Measurements from ENCODE around the gene TEX52.
"Not testable (repeated sequence)": the region's sequence is repeated elsewhere in the genome, so short reads cannot be mapped to it uniquely, and the experiment has no call there.

The TEX52 gene

DNA sequence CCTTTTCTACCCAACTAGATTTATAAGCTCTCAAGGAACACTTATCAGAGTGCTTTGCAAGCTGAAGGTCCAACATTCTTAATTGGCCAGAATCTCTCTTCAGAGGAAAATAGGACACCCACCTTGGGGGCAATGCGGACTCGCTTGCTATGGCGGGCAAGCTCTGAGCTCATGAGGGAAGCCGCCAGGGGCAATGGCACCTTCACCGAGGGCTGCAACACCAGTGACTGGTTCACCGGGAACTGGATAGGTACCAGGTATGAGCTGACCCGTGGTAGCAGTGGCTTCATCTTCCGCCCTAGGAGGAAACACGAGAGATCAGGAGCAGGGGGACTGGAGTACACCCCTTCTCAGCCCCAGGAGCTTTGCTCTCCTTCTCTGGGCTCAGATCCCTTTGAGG lies 7.4 kb upstream of the TEX52 start:
- Histone ChIP-seq H3K4me3 (ENCODE audit: low read depth, low read length) (no peak overlapping the region), H2AFZ (ENCODE audit: low read length, unreplicated experiment) (no peak overlapping the region), H3K36me3 (ENCODE audit: insufficient read depth, low read length) (peaks cover 19% of the 10 kb centered on the region; the same call in 1 of the 2 replicates), H3K27me3 (ENCODE audit: insufficient read depth, low read length) (no peaks in the 10 kb centered on the region), H3K79me2 (ENCODE audit: control insufficient read depth, insufficient read depth, low read length, unreplicated experiment) (no peaks in the 10 kb centered on the region), H3K4me1 (ENCODE audit: control insufficient read depth, insufficient read depth, low read length, unreplicated experiment) (peaks cover 7% of the 10 kb centered on the region), H3K27ac (ENCODE audit: low read depth, low read length) (no peak overlapping the region)

DNA sequence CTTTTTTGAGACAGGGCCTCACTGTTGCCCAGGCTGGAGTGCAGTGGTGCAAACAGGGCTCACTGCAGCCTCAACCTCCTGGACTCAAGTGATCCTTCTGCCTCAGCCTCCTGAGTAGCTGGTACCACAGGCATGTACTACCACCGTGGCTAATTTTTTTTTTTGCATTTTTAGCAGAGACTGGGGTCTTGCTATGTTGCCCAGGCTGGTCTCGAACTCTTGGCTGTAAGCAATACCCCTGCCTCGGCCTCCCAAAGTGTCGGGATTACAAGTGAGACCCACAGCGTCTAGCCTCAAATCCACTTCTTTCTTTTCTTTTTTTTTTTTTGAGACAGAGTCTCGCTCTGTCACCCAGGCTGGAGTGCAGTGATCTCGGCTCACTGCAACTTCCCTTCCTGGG lies 6.6 kb upstream of the TEX52 start:
- H3K36me3 ChIP-seq (ENCODE audit: insufficient read depth, low read length): peaks cover 14% of the 10 kb centered on the region; the same call in 1 of the 2 replicates
- H2AFZ ChIP-seq (ENCODE audit: low read length, unreplicated experiment); H3K27ac ChIP-seq (ENCODE audit: low read depth, low read length); H3K4me3 ChIP-seq (ENCODE audit: low read depth, low read length); H3K27me3 ChIP-seq (ENCODE audit: insufficient read depth, low read length); H3K4me1 ChIP-seq (ENCODE audit: control insufficient read depth, insufficient read depth, low read length, unreplicated experiment); H3K79me2 ChIP-seq (ENCODE audit: control insufficient read depth, insufficient read depth, low read length, unreplicated experiment): not testable (repeated sequence)

DNA sequence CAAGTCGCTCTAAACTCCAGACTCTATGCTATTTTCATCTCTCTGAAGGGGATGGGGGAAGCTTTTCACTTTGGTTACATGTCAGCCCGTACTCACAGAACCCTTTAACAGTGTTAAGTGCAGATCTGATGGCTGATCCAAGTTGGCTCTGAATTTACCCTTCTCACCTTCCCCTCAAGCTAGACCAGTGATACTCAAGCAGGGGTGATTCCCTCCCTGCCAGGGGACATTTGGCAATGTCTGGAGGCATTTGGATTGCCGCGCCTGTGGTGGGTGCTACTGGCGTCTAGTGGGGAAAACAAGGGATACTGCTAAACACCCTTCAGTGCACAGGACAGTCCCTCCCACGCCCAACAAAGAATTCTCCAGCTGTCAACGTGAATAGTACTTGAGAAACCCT lies 6.0 kb upstream of the TEX52 start:
- Histone ChIP-seq H3K36me3 (ENCODE audit: insufficient read depth, low read length) (peaks cover 9% of the 10 kb centered on the region; the same call in 1 of the 2 replicates), H2AFZ (ENCODE audit: low read length, unreplicated experiment) (no peak overlapping the region), H3K27ac (ENCODE audit: low read depth, low read length) (no peak overlapping the region), H3K4me1 (ENCODE audit: control insufficient read depth, insufficient read depth, low read length, unreplicated experiment) (no peaks in the 10 kb centered on the region), H3K79me2 (ENCODE audit: control insufficient read depth, insufficient read depth, low read length, unreplicated experiment) (no peaks in the 10 kb centered on the region), H3K27me3 (ENCODE audit: insufficient read depth, low read length) (no peaks in the 10 kb centered on the region), H3K4me3 (ENCODE audit: low read depth, low read length) (no peak overlapping the region)

DNA sequence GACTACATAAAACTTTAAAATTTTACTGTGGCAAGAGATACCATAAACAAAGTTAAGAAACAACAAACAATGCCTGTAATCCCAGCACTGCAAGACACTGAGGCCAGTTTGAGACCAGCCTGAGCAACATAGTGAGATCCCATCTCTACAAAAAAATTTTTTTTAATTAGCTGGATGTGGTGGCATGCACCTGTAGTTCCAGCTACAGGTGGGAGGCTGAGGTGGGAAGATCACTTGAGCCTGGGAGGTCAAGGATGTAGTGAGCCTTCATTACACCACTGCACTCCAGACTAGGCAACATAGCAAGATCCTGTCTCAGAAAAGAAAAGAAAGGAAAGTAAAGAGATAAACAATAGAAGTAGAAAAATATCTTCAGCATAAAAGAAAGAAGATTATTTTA lies 3.3 kb upstream of the TEX52 start:
- no peaks in the 10 kb centered on the region for H3K79me2 ChIP-seq (ENCODE audit: control insufficient read depth, insufficient read depth, low read length, unreplicated experiment)
- peaks cover 9% of the 10 kb centered on the region; the same call in 1 of the 2 replicates for H3K36me3 ChIP-seq (ENCODE audit: insufficient read depth, low read length)

DNA sequence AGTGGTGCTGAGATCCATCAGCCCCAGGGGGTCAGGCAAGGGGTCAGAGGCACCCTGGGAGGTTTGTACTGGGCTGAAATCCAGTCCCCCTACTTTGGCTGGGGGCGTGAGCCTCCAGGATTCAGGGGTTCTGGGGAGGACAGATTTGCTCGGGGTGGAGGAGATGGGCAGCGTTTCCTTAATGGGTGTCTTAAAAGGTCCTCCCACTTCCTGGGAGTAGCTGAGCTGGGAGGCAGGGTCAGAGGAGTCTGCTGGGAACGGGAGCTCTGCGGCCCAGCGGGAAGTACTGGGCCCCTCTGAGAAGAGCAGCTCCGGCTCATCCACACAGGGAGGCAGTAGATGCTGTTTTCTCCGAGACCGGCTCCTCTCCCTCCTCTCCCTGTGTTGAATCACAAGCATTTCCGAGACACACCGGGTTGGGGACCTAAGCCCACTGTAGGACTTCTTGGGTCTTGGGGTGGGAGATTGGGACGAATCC lies 2.1 kb upstream of the TEX52 start:
- Histone ChIP-seq H3K4me3 (ENCODE audit: low read depth, low read length) (no peak overlapping the region), H3K79me2 (ENCODE audit: control insufficient read depth, insufficient read depth, low read length, unreplicated experiment) (no peaks in the 10 kb centered on the region), H3K27me3 (ENCODE audit: insufficient read depth, low read length) (no peaks in the 10 kb centered on the region), H3K27ac (ENCODE audit: low read depth, low read length) (no peak overlapping the region), H3K4me1 (ENCODE audit: control insufficient read depth, insufficient read depth, low read length, unreplicated experiment) (no peaks in the 10 kb centered on the region), H3K36me3 (ENCODE audit: insufficient read depth, low read length) (peaks cover 7% of the 10 kb centered on the region; the same call in 1 of the 2 replicates), H2AFZ (ENCODE audit: low read length, unreplicated experiment) (no peak overlapping the region)

More for the DNA sequence above, 3.3 kb upstream of the TEX52 start:
- no peak overlapping the region for H3K4me3 ChIP-seq (ENCODE audit: low read depth, low read length)
- H3K4me1 ChIP-seq (ENCODE audit: control insufficient read depth, insufficient read depth, low read length, unreplicated experiment): no peaks in the 10 kb centered on the region
- H2AFZ ChIP-seq (ENCODE audit: low read length, unreplicated experiment): no peak overlapping the region
- no peak overlapping the region for H3K27ac ChIP-seq (ENCODE audit: low read depth, low read length)
- no peaks in the 10 kb centered on the region for H3K27me3 ChIP-seq (ENCODE audit: insufficient read depth, low read length)

DNA sequence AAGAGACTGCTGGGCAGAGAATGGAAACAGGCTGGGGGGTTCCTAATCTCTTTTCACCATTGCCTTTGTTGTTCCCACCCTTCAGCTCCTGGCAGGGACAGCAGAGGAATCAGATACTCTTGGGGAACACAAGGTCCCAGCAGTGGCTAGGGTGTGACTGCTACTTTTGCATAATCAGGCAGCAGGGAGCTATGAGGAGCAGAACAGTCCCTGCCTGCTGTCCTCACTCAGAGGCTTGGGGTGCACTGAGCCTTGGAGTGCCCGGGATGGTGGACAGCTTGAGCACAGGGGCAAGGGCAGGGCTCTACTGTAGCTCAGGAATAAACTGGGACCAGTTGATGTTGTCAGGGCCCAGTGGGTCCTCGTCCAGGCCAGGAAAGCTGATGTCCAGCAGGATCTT lies 1.5 kb upstream of the TEX52 start:
- Histone ChIP-seq H3K4me3 (ENCODE audit: low read depth, low read length) (no peak overlapping the region), H3K79me2 (ENCODE audit: control insufficient read depth, insufficient read depth, low read length, unreplicated experiment) (no peaks in the 10 kb centered on the region), H3K4me1 (ENCODE audit: control insufficient read depth, insufficient read depth, low read length, unreplicated experiment) (no peaks in the 10 kb centered on the region), H3K36me3 (ENCODE audit: insufficient read depth, low read length) (peaks cover 4% of the 10 kb centered on the region; the same call in 1 of the 2 replicates), H2AFZ (ENCODE audit: low read length, unreplicated experiment) (no peak overlapping the region), H3K27ac (ENCODE audit: low read depth, low read length) (no peak overlapping the region), H3K27me3 (ENCODE audit: insufficient read depth, low read length) (no peaks in the 10 kb centered on the region)

DNA sequence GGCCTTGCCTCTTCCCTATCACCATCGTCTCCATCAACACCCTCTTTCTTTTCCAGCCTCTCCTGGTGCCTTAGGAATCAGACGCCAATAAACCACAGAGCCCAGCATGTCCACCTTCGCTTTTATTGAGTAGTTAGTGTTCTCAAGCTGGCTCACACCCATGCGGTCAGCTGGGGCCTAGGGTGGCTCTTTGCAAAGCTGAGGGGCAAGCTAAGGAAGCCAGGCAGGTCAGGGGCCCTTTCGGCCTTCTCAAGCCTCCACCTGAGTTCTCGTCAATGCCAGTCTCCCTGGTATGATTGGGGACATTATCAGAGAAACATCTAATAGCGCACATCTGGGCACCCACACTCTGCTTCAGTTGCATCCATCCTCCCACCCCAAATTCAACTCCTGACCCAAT lies 737 bp upstream of the TEX52 start:
- Histone ChIP-seq H3K27me3 (ENCODE audit: insufficient read depth, low read length) (no peaks in the 10 kb centered on the region), H2AFZ (ENCODE audit: low read length, unreplicated experiment) (no peak overlapping the region), H3K36me3 (ENCODE audit: insufficient read depth, low read length) (no peaks in the 10 kb centered on the region), H3K4me3 (ENCODE audit: low read depth, low read length) (no peak overlapping the region), H3K27ac (ENCODE audit: low read depth, low read length) (no peak overlapping the region), H3K79me2 (ENCODE audit: control insufficient read depth, insufficient read depth, low read length, unreplicated experiment) (no peaks in the 10 kb centered on the region), H3K4me1 (ENCODE audit: control insufficient read depth, insufficient read depth, low read length, unreplicated experiment) (no peaks in the 10 kb centered on the region)

DNA sequence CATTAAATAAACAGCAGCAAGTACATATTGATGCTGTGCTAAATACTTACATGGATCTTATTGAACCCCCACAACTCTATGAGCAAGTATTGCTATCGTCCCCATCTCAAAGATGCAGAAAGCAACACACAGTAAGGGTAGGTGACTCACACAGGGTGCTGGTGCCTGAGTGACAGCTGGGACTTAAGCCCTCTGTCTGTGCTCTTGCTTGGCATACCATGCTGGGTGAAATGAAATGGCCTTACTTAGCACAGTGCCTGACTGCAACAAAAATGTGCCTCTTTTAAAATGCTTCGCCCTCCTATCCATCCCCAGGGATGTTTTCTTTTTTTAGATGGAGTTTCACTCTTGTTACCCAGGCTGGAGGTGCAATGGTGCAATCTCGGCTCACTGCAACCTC lies 788 bp downstream of the TEX52 start:
- Histone ChIP-seq H3K79me2 (ENCODE audit: control insufficient read depth, insufficient read depth, low read length, unreplicated experiment) (no peaks in the 10 kb centered on the region), H3K36me3 (ENCODE audit: insufficient read depth, low read length) (no peaks in the 10 kb centered on the region), H3K27ac (ENCODE audit: low read depth, low read length) (no peak overlapping the region), H3K4me3 (ENCODE audit: low read depth, low read length) (no peak overlapping the region), H2AFZ (ENCODE audit: low read length, unreplicated experiment) (no peak overlapping the region), H3K27me3 (ENCODE audit: insufficient read depth, low read length) (no peaks in the 10 kb centered on the region), H3K4me1 (ENCODE audit: control insufficient read depth, insufficient read depth, low read length, unreplicated experiment) (no peaks in the 10 kb centered on the region)

DNA sequence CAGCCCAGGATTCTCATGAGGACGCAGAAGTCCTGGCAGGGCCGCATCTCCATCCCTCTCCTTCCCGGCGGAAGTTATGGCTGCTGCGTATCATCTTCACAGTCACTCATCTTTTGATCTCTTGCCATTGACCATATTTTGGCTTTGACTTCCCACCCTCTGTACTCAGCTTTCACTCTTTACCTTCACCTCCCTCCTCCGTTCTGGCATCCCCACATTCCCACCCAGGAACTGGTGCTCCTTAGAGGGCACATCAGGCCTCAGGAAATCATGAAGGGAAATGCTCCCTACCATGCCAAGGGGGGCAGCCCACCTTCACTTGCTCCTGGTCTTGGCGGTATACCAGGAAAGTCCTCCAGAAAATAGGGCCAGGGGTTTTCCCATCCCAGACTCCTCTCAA lies 1.3 kb downstream of the TEX52 start:
- no peak overlapping the region for H2AFZ ChIP-seq (ENCODE audit: low read length, unreplicated experiment)
- no peaks in the 10 kb centered on the region for H3K79me2 ChIP-seq (ENCODE audit: control insufficient read depth, insufficient read depth, low read length, unreplicated experiment)
- H3K4me1 ChIP-seq (ENCODE audit: control insufficient read depth, insufficient read depth, low read length, unreplicated experiment): no peaks in the 10 kb centered on the region
- no peak overlapping the region for H3K4me3 ChIP-seq (ENCODE audit: low read depth, low read length)
- H3K36me3 ChIP-seq (ENCODE audit: insufficient read depth, low read length): no peaks in the 10 kb centered on the region
- no peak overlapping the region for H3K27ac ChIP-seq (ENCODE audit: low read depth, low read length)
- H3K27me3 ChIP-seq (ENCODE audit: insufficient read depth, low read length): no peaks in the 10 kb centered on the region

DNA sequence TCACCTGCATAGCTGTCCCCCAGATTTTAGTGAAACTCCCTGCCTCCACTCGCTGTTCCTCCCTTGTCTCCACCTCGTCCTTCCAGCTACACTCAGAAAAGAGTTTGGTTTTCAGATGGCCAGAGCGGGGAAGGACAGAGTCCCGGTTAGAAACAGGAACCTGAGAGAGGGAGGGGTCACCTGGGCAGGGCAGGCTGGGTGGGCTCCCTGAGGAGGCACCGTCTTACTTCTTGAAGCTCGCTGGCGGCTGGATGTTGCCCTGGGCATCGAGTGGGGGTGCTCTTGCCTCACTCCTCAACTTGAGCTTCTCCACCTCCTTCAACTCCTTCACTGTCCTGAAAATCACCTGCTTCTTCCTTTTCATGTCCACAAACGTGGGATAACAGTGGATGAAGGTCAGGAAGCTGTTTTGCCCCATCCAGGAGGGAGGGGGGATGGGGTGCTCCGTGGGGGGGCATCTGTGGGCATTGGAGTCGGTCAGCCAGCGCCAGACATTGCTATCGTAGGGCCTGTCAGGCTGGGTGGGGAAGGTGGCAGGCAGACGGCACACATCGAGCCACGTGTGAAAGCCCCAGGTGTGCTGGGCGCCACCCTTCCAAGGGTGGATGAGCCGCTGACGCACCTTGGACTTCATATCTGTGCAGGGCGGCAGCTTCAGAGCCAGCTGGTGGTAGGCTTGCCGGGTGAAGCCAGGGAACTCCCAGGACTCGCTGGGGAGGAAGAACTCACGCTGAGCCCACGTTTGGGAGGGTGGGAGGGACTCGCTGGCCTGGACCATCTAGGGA lies 2.0 kb downstream of the TEX52 start:
- H3K27me3 ChIP-seq (ENCODE audit: insufficient read depth, low read length): no peaks in the 10 kb centered on the region
- H3K36me3 ChIP-seq (ENCODE audit: insufficient read depth, low read length): no peaks in the 10 kb centered on the region
- no peak overlapping the region for H2AFZ ChIP-seq (ENCODE audit: low read length, unreplicated experiment)
- no peaks in the 10 kb centered on the region for H3K79me2 ChIP-seq (ENCODE audit: control insufficient read depth, insufficient read depth, low read length, unreplicated experiment)
- H3K4me1 ChIP-seq (ENCODE audit: control insufficient read depth, insufficient read depth, low read length, unreplicated experiment): peaks cover 1% of the 10 kb centered on the region
- no peak overlapping the region for H3K4me3 ChIP-seq (ENCODE audit: low read depth, low read length)
- H3K27ac ChIP-seq (ENCODE audit: low read depth, low read length): no peak overlapping the region

DNA sequence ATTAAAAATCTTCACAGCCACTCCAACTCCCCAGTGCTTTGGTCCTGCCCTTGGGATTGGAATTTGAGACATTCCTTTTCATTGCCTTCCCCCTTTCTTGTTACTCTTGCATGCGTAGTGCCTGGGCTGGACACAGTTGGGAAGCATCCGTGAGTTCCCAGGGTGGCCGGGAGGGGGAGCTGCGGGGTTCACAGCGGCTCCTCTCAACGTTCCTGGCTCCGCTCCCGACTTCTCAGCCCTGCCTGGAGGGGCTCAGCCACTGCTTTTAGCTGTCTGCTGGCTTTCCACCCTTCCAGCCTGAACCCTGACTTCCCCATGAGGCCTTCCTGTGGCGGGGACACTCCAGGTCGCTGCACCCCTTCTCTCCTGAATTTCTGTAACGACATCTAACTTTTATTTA lies 3.2 kb downstream of the TEX52 start:
- Histone ChIP-seq H3K79me2 (ENCODE audit: control insufficient read depth, insufficient read depth, low read length, unreplicated experiment) (no peaks in the 10 kb centered on the region), H3K27ac (ENCODE audit: low read depth, low read length) (no peak overlapping the region), H3K27me3 (ENCODE audit: insufficient read depth, low read length) (no peaks in the 10 kb centered on the region), H3K36me3 (ENCODE audit: insufficient read depth, low read length) (no peaks in the 10 kb centered on the region), H3K4me3 (ENCODE audit: low read depth, low read length) (no peak overlapping the region), H3K4me1 (ENCODE audit: control insufficient read depth, insufficient read depth, low read length, unreplicated experiment) (peaks cover 8% of the 10 kb centered on the region), H2AFZ (ENCODE audit: low read length, unreplicated experiment) (no peak overlapping the region)
